ENCODE results near the gene EIF4E3.

- TF ChIP-seq CTCF (IDR thresholded peaks at IDR 0.05) (no peak), JUN (IDR thresholded peaks at IDR 0.05) (no peak), RFX5 (IDR thresholded peaks at IDR 0.05) (no peak)
These were observed 73.6 kb downstream of the EIF4E3 start for GRCh38 chr3:71651625-71652024.

Measured in A549 (cell line).